ENCODE data around the gene SLC9A3.
A peak's percentile ranks its signal among the peaks of the same experiment; 100 is the strongest.

Gene SLC9A3

DNA sequence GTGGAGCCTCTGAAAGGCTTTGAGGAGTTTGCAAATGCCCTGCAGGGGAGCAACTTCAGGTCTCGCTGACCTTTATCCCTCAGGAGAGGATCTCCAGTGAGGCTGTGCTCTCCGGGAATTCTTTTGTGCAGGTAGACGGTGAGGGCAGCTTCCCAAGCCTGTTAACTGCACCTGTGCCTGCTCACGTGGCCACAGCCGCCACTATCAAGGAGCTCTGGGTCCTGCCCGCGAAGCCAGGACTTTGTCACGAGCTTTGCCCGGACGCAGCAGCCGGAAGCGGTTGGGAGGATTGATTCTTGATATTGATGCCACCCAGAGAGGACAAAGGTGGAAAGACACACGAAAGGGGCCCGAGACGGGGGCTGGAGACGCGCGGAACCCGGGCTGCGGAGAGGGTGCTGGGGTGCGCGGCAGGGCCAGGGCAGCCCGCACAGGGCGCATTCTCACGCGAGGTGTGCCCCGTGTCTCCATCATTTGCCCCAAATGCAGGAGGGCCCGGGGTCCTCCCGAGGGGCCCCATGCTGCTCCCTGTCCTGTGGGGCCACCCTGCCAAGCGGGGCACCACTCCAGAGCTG lies 18.2 kb downstream of the SLC9A3 start:
- H3K27me3 ChIP-seq (ENCODE audit: control insufficient read depth in 1 of 2, insufficient read depth in 2 of 2, low read length in 2 of 2) = no peaks in the 10 kb centered on the region
- H3K9ac ChIP-seq (ENCODE audit: low read depth in 1 of 2, low read length in 2 of 2) = peak overlapping the region in 1 of 2 donors; percentile 32

GRCh38 chr5:504326-505154 lies 19.7 kb downstream of the SLC9A3 start:
- Histone ChIP-seq H3K27ac (ENCODE audit: low read depth, low read length) (no peak overlapping the region), H3K27me3 (ENCODE audit: control insufficient read depth in 1 of 2, insufficient read depth in 2 of 2, low read length in 2 of 2) (no peaks in the 10 kb centered on the region), H3K9me3 (ENCODE audit: control insufficient read depth in 1 of 2, low read length in 2 of 2) (no peaks in the 10 kb centered on the region), H3K9ac (ENCODE audit: low read depth in 1 of 2, low read length in 2 of 2) (no peak overlapping the region), H3K4me1 (ENCODE audit: control insufficient read depth in 1 of 2, insufficient read depth in 2 of 2, low read length in 2 of 2) (peaks cover 6 to 16% of the 10 kb centered on the region in 2 donors), H3K36me3 (ENCODE audit: control insufficient read depth in 1 of 2, insufficient read depth in 2 of 2, low read length in 2 of 2) (no peaks in the 10 kb centered on the region), H3K4me3 (ENCODE audit: low read depth in 1 of 2, low read length in 2 of 2) (no peak overlapping the region)

More for the DNA sequence above, 18.2 kb downstream of the SLC9A3 start:
- Histone ChIP-seq H3K4me1 (ENCODE audit: control insufficient read depth in 1 of 2, insufficient read depth in 2 of 2, low read length in 2 of 2) (peaks cover 6 to 8% of the 10 kb centered on the region in 2 donors), H3K36me3 (ENCODE audit: control insufficient read depth in 1 of 2, insufficient read depth in 2 of 2, low read length in 2 of 2) (no peaks in the 10 kb centered on the region), H3K27ac (ENCODE audit: low read depth, low read length) (no peak overlapping the region), H3K4me3 (ENCODE audit: low read depth in 1 of 2, low read length in 2 of 2) (peak overlapping the region in 1 of 2 donors; percentile 16), H3K9me3 (ENCODE audit: control insufficient read depth in 1 of 2, low read length in 2 of 2) (no peaks in the 10 kb centered on the region)

DNA sequence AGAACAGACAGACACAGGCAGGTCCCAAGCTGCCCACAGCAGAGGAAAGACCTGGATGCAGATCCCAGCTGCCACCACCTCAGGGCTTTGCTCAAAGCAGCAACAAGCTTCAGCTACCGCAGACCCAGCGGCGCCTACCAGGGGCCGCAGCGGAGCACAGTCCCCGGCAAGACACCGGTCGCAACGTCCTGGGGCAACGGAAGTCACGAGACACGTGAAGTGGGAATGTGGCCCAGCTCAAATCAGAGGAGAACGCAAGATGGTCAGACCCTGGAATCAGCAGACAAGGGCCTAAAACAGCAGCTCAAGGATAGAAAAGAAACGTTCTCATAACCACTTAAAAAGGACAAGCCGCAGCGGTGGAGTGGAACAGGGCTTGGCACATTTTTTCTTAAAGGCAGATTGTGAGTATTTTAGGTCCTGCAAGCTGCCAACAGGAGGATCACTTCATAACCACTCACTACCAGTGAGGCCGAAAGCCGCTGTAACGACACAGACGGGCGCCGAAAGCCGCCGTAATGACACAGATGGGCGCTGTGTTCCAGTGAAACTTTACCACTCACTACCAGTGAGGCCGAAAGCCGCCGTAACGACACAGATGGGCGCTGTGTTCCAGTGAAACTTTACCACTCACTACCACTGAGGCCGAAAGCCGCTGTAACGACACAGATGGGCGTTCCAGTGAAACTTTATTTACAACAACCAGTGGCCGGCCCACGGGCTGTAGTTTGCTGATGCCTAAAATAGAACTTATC lies 21.7 kb downstream of the SLC9A3 start:
- H3K27ac ChIP-seq (ENCODE audit: low read depth, low read length) = no peak overlapping the region
- H3K9ac ChIP-seq (ENCODE audit: low read depth in 1 of 2, low read length in 2 of 2) = no peak overlapping the region
- no peaks in the 10 kb centered on the region for H3K36me3 ChIP-seq (ENCODE audit: control insufficient read depth in 1 of 2, insufficient read depth in 2 of 2, low read length in 2 of 2)
- H3K9me3 ChIP-seq (ENCODE audit: control insufficient read depth in 1 of 2, low read length in 2 of 2) = no peaks in the 10 kb centered on the region
- peaks cover 15 to 23% of the 10 kb centered on the region in 2 donors for H3K4me1 ChIP-seq (ENCODE audit: control insufficient read depth in 1 of 2, insufficient read depth in 2 of 2, low read length in 2 of 2)
- no peak overlapping the region for H3K4me3 ChIP-seq (ENCODE audit: low read depth in 1 of 2, low read length in 2 of 2)
- peaks cover 0 to 8% of the 10 kb centered on the region in 2 donors for H3K27me3 ChIP-seq (ENCODE audit: control insufficient read depth in 1 of 2, insufficient read depth in 2 of 2, low read length in 2 of 2)

GRCh38 chr5:501831-502184 lies 22.4 kb downstream of the SLC9A3 start:
- Histone ChIP-seq H3K4me3 (ENCODE audit: low read depth in 1 of 2, low read length in 2 of 2) (no peak overlapping the region), H3K27me3 (ENCODE audit: control insufficient read depth in 1 of 2, insufficient read depth in 2 of 2, low read length in 2 of 2) (peaks cover 0 to 8% of the 10 kb centered on the region in 2 donors), H3K9me3 (ENCODE audit: control insufficient read depth in 1 of 2, low read length in 2 of 2) (no peaks in the 10 kb centered on the region), H3K4me1 (ENCODE audit: control insufficient read depth in 1 of 2, insufficient read depth in 2 of 2, low read length in 2 of 2) (peaks cover 15 to 23% of the 10 kb centered on the region in 2 donors), H3K36me3 (ENCODE audit: control insufficient read depth in 1 of 2, insufficient read depth in 2 of 2, low read length in 2 of 2) (no peaks in the 10 kb centered on the region), H3K27ac (ENCODE audit: low read depth, low read length) (peak overlapping the region; percentile 27), H3K9ac (ENCODE audit: low read depth in 1 of 2, low read length in 2 of 2) (no peak overlapping the region)

- Histone ChIP-seq H3K9ac (ENCODE audit: low read depth in 1 of 2, low read length in 2 of 2) (no peak overlapping the region), H3K27me3 (ENCODE audit: control insufficient read depth in 1 of 2, insufficient read depth in 2 of 2, low read length in 2 of 2) (peaks cover 0 to 8% of the 10 kb centered on the region in 2 donors), H3K9me3 (ENCODE audit: control insufficient read depth in 1 of 2, low read length in 2 of 2) (no peaks in the 10 kb centered on the region), H3K36me3 (ENCODE audit: control insufficient read depth in 1 of 2, insufficient read depth in 2 of 2, low read length in 2 of 2) (no peaks in the 10 kb centered on the region), H3K27ac (ENCODE audit: low read depth, low read length) (peak overlapping the region; percentile 27), H3K4me3 (ENCODE audit: low read depth in 1 of 2, low read length in 2 of 2) (no peak overlapping the region), H3K4me1 (ENCODE audit: control insufficient read depth in 1 of 2, insufficient read depth in 2 of 2, low read length in 2 of 2) (peaks cover 11 to 21% of the 10 kb centered on the region in 2 donors)
Measured at GRCh38 chr5:501105-501830, 23.0 kb downstream of the SLC9A3 start.

DNA sequence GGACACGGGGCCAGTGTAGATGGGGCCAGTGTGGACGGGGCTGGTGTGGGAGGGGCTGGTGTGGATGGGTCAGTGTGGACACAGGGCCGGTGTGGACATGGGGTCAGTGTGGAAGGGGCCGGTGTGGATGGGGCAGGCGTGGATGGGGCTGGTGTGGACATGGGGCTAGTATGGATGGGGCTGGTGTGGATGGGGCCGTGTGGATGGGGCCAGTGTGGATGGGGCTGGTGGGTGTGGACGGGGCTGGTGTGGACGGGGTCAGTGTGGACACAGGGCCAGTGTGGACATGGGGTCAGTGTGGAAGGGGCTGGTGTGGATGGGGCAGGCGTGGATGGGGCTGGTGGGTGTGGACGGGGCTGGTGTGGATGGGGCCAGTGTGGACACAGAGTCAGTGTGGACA lies 23.8 kb downstream of the SLC9A3 start:
- Histone ChIP-seq H3K9ac (ENCODE audit: low read depth in 1 of 2, low read length in 2 of 2) (no peak overlapping the region), H3K36me3 (ENCODE audit: control insufficient read depth in 1 of 2, insufficient read depth in 2 of 2, low read length in 2 of 2) (no peaks in the 10 kb centered on the region), H3K4me1 (ENCODE audit: control insufficient read depth in 1 of 2, insufficient read depth in 2 of 2, low read length in 2 of 2) (peaks cover 9 to 15% of the 10 kb centered on the region in 2 donors), H3K4me3 (ENCODE audit: low read depth in 1 of 2, low read length in 2 of 2) (no peak overlapping the region), H3K27ac (ENCODE audit: low read depth, low read length) (no peak overlapping the region), H3K27me3 (ENCODE audit: control insufficient read depth in 1 of 2, insufficient read depth in 2 of 2, low read length in 2 of 2) (peaks cover 0 to 8% of the 10 kb centered on the region in 2 donors), H3K9me3 (ENCODE audit: control insufficient read depth in 1 of 2, low read length in 2 of 2) (no peaks in the 10 kb centered on the region)

- no peak overlapping the region for H3K27ac ChIP-seq (ENCODE audit: low read depth, low read length)
- H3K36me3 ChIP-seq (ENCODE audit: control insufficient read depth in 1 of 2, insufficient read depth in 2 of 2, low read length in 2 of 2) = no peaks in the 10 kb centered on the region
- H3K9me3 ChIP-seq (ENCODE audit: control insufficient read depth in 1 of 2, low read length in 2 of 2) = no peaks in the 10 kb centered on the region
- no peak overlapping the region for H3K9ac ChIP-seq (ENCODE audit: low read depth in 1 of 2, low read length in 2 of 2)
- H3K27me3 ChIP-seq (ENCODE audit: control insufficient read depth in 1 of 2, insufficient read depth in 2 of 2, low read length in 2 of 2) = peaks cover 0 to 8% of the 10 kb centered on the region in 2 donors
- peaks cover 9 to 15% of the 10 kb centered on the region in 2 donors for H3K4me1 ChIP-seq (ENCODE audit: control insufficient read depth in 1 of 2, insufficient read depth in 2 of 2, low read length in 2 of 2)
- H3K4me3 ChIP-seq (ENCODE audit: low read depth in 1 of 2, low read length in 2 of 2) = peak overlapping the region in 1 of 2 donors; percentile 10
Measured at GRCh38 chr5:499233-500209, 24.7 kb downstream of the SLC9A3 start.

DNA sequence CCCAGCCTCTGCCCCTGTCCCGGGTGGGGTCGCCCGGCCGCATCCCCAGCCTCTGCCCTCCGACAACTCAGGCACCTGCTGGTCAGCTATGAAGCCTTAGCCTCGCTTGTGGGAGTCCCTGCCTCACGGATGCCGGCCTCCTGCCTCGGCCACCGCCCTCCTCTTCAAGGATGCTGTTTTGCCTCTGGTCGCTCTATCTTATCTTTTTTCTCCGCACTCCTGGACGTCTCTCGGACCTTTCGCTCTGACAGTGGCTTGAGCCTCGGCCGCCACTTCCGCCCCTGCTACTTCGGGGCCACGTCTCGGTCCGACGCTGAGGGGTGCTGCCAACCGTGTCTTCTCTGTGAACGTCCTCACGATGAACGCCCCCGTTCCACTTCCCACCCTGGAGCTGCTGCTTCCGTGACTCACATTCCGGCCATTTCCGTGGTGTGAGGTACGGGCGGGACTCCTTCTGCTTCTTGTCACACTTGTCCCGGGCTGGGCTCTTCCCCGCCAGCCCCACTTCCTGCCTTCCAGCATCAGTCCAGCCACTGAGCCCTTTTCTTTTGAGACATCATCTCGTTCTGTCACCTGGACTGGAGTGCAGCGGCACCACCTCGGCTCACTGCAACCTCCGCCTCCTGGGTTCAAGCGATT lies 26.3 kb downstream of the SLC9A3 start:
- Histone ChIP-seq H3K27ac (ENCODE audit: low read depth, low read length) (no peak overlapping the region), H3K4me1 (ENCODE audit: control insufficient read depth in 1 of 2, insufficient read depth in 2 of 2, low read length in 2 of 2) (peaks cover 9 to 15% of the 10 kb centered on the region in 2 donors), H3K9ac (ENCODE audit: low read depth in 1 of 2, low read length in 2 of 2) (no peak overlapping the region), H3K9me3 (ENCODE audit: control insufficient read depth in 1 of 2, low read length in 2 of 2) (no peaks in the 10 kb centered on the region), H3K4me3 (ENCODE audit: low read depth in 1 of 2, low read length in 2 of 2) (no peak overlapping the region), H3K27me3 (ENCODE audit: control insufficient read depth in 1 of 2, insufficient read depth in 2 of 2, low read length in 2 of 2) (peaks cover 0 to 8% of the 10 kb centered on the region in 2 donors), H3K36me3 (ENCODE audit: control insufficient read depth in 1 of 2, insufficient read depth in 2 of 2, low read length in 2 of 2) (no peaks in the 10 kb centered on the region)

Measured in duodenal mucosa (tissue), 2 donors.